ENCODE results near the gene ENKUR.

The ENKUR gene

GRCh38 chr10:25015828-25016375, at the start of gene ENKUR:
Gene ENKUR, minus strand, starts transcription at chr10:25016158. Its CDS starts 222 bp downstream, at chr10:25015936.
- DNase-seq: peak; percentile 64 to 90

GRCh38 chr10:25064401-25064800, 48.4 kb upstream of the ENKUR start:
- DNase-seq: no peak

GRCh38 chr10:25063644-25064043, 47.7 kb upstream of the ENKUR start:
- no peak for DNase-seq

- no peak for DNase-seq
These were observed 47.2 kb upstream of the ENKUR start for GRCh38 chr10:25063157-25063556.

- no peak for DNase-seq
These were observed 45.9 kb upstream of the ENKUR start for GRCh38 chr10:25061711-25062449.

- DNase-seq: no peak
These were observed 45.2 kb upstream of the ENKUR start for GRCh38 chr10:25061125-25061524.

- no peak for DNase-seq
These were observed 44.0 kb upstream of the ENKUR start for GRCh38 chr10:25059990-25060389.

GRCh38 chr10:25057886-25058285, 41.9 kb upstream of the ENKUR start:
- no peak for DNase-seq

- no peak for DNase-seq
These were observed 40.8 kb upstream of the ENKUR start for GRCh38 chr10:25056726-25057125.

- DNase-seq: no peak
These were observed 36.1 kb upstream of the ENKUR start for GRCh38 chr10:25052012-25052411.

- DNase-seq: no peak
These were observed 34.4 kb upstream of the ENKUR start for GRCh38 chr10:25050402-25050801.

GRCh38 chr10:25049966-25050365, 34.0 kb upstream of the ENKUR start:
- no peak for DNase-seq

- DNase-seq: no peak
These were observed 32.5 kb upstream of the ENKUR start for GRCh38 chr10:25048450-25048849.

GRCh38 chr10:25047591-25048301, 31.8 kb upstream of the ENKUR start:
- DNase-seq: no peak

GRCh38 chr10:25047088-25047487, 31.1 kb upstream of the ENKUR start:
- DNase-seq: no peak

- no peak for DNase-seq
These were observed 30.7 kb upstream of the ENKUR start for GRCh38 chr10:25046641-25047040.

GRCh38 chr10:25039531-25039930, 23.6 kb upstream of the ENKUR start:
- DNase-seq: no peak

GRCh38 chr10:25038325-25038724, 22.4 kb upstream of the ENKUR start:
- DNase-seq: no peak

- no peak for DNase-seq
These were observed 20.4 kb upstream of the ENKUR start for GRCh38 chr10:25036381-25036780.

- DNase-seq: no peak
These were observed 13.6 kb upstream of the ENKUR start for GRCh38 chr10:25029519-25029918.

GRCh38 chr10:25028711-25029110, 12.8 kb upstream of the ENKUR start:
- DNase-seq: no peak

- DNase-seq: no peak
These were observed 10.5 kb upstream of the ENKUR start for GRCh38 chr10:25026463-25026862.

- DNase-seq: no peak
These were observed 8.6 kb upstream of the ENKUR start for GRCh38 chr10:25024528-25024927.

- DNase-seq: no peak
These were observed 7.3 kb upstream of the ENKUR start for GRCh38 chr10:25023278-25023677.

Measured in NCI-H187 (cell line).